Choroid plexus epithelial cell (primary cell): Measurements from ENCODE around the gene SFTPA1.
"Not testable (repeated sequence)": the region's sequence is repeated elsewhere in the genome, so short reads cannot be mapped to it uniquely, and the experiment has no call there.

Experiments used
- DNase-seq: peaks from one replicate; pipeline ENCODE4 v3.0.0-alpha.2; 2010; ENCODE audit warnings: low read depth
- H3K4me3 ChIP-seq: 2 replicates; pipeline ENCODE4 v1.5.1; 2011; ENCODE audit warnings: low read depth, mild to moderate bottlenecking, control low read depth, low read length, moderate library complexity
- CTCF ChIP-seq: conservative IDR thresholded peaks from 2 replicates; pipeline ENCODE4 v1.5.1; 2011; ENCODE audit warnings: low read depth, mild to moderate bottlenecking, control low read depth, inconsistent platforms, low read length, moderate library complexity

The SFTPA1 gene

GRCh38 chr10:79615577-79615976 lies 4.8 kb downstream of the SFTPA1 start:
- DNase-seq = no peak
- no peak overlapping the region for H3K4me3 ChIP-seq
- TF ChIP-seq CTCF = no peak

GRCh38 chr10:79616164-79616563 lies 5.4 kb downstream of the SFTPA1 start:
- no peak for TF ChIP-seq CTCF
- no peak for DNase-seq
- no peak overlapping the region for H3K4me3 ChIP-seq

GRCh38 chr10:79623663-79624062 lies 12.9 kb downstream of the SFTPA1 start:
- H3K4me3 ChIP-seq, DNase-seq: not testable (repeated sequence)

- no peak for TF ChIP-seq CTCF
- DNase-seq = no peak
- no peak overlapping the region for H3K4me3 ChIP-seq
Observed at GRCh38 chr10:79627075-79627474, 16.3 kb downstream of the SFTPA1 start.

- H3K4me3 ChIP-seq = no peak overlapping the region
- no peak for TF ChIP-seq CTCF
- no peak for DNase-seq
Observed at GRCh38 chr10:79628083-79628482, 17.3 kb downstream of the SFTPA1 start.

- DNase-seq = no peak
- no peak overlapping the region for H3K4me3 ChIP-seq
- no peak for TF ChIP-seq CTCF
Observed at GRCh38 chr10:79628988-79629954, 18.5 kb downstream of the SFTPA1 start.

GRCh38 chr10:79629955-79630327 lies 19.2 kb downstream of the SFTPA1 start:
- no peak for DNase-seq
- H3K4me3 ChIP-seq = no peak overlapping the region
- TF ChIP-seq CTCF = no peak

GRCh38 chr10:79636654-79637199 lies 26.0 kb downstream of the SFTPA1 start:
- not testable (repeated sequence) for H3K4me3 ChIP-seq, DNase-seq
